Activated CD4-positive, alpha-beta memory T cell treated with anti-CD3 and anti-CD28 coated beads, Interleukin-2, amount 10 ng/mL, durations not matched to agents 7 days and 5 days (primary cell): Measurements from ENCODE around the gene ASPDH. TPM values are rescaled to one million over a fixed set of nuclear protein-coding genes. Genes with fewer than 3 reads are reported as not detected.
"Not testable (repeated sequence)": the region's sequence is repeated elsewhere in the genome, so short reads cannot be mapped to it uniquely, and the experiment has no call there.

ENCODE experiments used
- CTCF ChIA-PET: fragments of 350-600 bp; sonication (Branson Sonifier 250); formaldehyde crosslinking; loops from one replicate; lab custom pipeline; 2021; ENCODE audit warnings: antibody characterized with exemption, inconsistent platforms; lab: Charles Lee
- POLR2A ChIA-PET: fragments of 350-600 bp; sonication (Branson Sonifier 250); formaldehyde crosslinking; loops from one replicate; lab custom pipeline; 2021; ENCODE audit warnings: antibody characterized with exemption; lab: Charles Lee
- DNase-seq: peaks from one replicate; pipeline ENCODE4 v3.0.0-alpha.2; 2020
- H3K27ac Mint-ChIP-seq: one replicate; pipeline ENCODE4 v1.8.0; 2021; ENCODE audit warnings: mild to moderate bottlenecking, mixed read lengths
- H3K27me3 Mint-ChIP-seq: one replicate; pipeline ENCODE4 v1.8.0; 2021; ENCODE audit warnings: mixed read lengths
- H3K36me3 Mint-ChIP-seq: one replicate; pipeline ENCODE4 v1.8.0; 2021; ENCODE audit warnings: low read depth, mixed read lengths
- H3K4me1 Mint-ChIP-seq: one replicate; pipeline ENCODE4 v1.8.0; 2021; ENCODE audit warnings: mixed read lengths
- H3K4me3 Mint-ChIP-seq: one replicate; pipeline ENCODE4 v1.8.0; 2021; ENCODE audit warnings: mild to moderate bottlenecking, mixed read lengths
- H3K9me3 Mint-ChIP-seq: one replicate; pipeline ENCODE4 v1.8.0; 2021; ENCODE audit warnings: mixed read lengths
- total RNA-seq, 2 experiments: library from RNA; stranded (reverse); gene quantifications; one replicate each; pipeline ENCODE4 v1.2.3, GENCODE V29; 2021

The ASPDH gene
- total RNA-seq, 2 experiments from 2014 or later: not detected

DNA sequence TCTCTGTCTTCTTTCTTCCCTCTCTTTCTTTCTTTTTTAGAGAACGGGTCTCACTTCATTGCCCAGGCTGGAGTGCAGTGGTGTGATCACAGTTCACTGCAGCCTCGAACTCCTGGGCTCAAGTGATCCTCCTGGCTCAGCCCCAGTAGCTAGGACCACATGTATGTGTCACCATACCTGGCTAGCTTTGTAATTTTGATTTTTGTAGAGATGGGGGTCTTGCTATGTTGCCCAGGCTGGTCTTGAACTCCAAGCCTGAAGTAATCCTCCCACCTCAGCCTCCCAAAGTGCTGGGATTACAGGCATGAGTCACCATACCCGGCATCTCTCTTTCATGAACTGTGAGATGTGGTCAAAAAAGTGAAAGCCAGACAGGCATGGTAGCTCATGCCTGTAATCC lies 40.4 kb downstream of the ASPDH start:
- peaks cover 19% of the 10 kb centered on the region for H3K4me1 Mint-ChIP-seq
- H3K27ac Mint-ChIP-seq: not testable (repeated sequence)

DNA sequence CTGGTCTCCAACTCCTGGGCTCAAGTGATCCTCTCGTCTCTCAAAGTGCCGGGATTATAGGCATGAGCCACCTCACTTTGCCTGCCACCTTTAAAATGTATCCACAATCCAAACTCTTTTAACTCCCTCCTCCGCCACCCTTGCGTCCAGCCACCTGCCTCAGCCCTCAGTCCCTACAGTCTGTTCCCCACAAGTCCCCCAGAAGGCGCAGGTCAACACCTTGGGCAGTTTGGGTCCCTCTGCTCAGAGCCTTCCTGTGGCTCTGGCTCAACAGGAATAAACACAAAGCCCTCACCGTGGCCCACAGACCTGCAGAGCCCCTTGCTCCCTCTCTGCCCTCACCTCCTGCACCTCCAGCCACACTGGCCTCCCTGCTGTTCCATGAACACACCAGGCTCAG lies 44.9 kb downstream of the ASPDH start:
- POLR2A ChIA-PET: no interaction called here
- Mint-ChIP-seq H3K27ac (no peak overlapping the region), H3K36me3 (no peaks in the 10 kb centered on the region), H3K9me3 (no peaks in the 10 kb centered on the region), H3K4me1 (no peaks in the 10 kb centered on the region), H3K4me3 (no peak overlapping the region), H3K27me3 (no peaks in the 10 kb centered on the region)
- DNase-seq: no peak
- CTCF ChIA-PET: interaction anchor here (0.6 kb wide), 1 partner anchor 1188 kb away, joined by 3 read pairs; no protein-coding TSS in a partner anchor

More for the DNA sequence above, 40.4 kb downstream of the ASPDH start:
- ChIA-PET CTCF (interaction anchor here (0.6 to 2.1 kb wide), 4 partner anchors 12 to 104 kb away, joined by 3 to 8 read pairs (median 4); no protein-coding TSS in a partner anchor), POLR2A (interaction anchor here (0.8 kb wide), 1 partner anchor 12 kb away, joined by 3 read pairs; no protein-coding TSS in a partner anchor)
- H3K9me3 Mint-ChIP-seq, H3K27me3 Mint-ChIP-seq, H3K4me3 Mint-ChIP-seq, DNase-seq: not testable (repeated sequence)
- H3K36me3 Mint-ChIP-seq: peaks cover 13% of the 10 kb centered on the region

DNA sequence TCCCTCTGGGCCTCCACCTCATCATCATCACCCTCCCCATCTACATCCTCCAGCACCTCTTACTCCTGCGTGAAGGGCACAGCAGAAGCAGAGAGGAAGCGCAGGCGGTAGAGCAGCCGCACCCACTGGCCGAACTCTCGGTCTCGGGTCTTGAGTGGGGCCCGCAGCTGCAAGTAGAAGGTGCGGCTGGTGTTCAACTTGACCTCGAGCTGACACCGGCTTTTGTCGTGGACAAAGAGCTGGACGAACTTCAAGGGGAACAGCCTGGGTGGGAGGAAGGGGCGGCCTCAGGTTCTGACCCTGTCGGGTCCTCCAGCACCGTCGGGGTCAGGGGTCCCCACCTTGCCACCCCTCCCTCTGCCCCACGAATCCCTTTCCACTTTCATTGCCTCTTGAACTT lies 46.1 kb downstream of the ASPDH start:
- Mint-ChIP-seq H3K27me3 (peaks cover 3% of the 10 kb centered on the region), H3K4me1 (no peaks in the 10 kb centered on the region), H3K9me3 (no peaks in the 10 kb centered on the region), H3K36me3 (no peaks in the 10 kb centered on the region), H3K27ac (no peak overlapping the region), H3K4me3 (no peak overlapping the region)
- CTCF ChIA-PET: no interaction called here
- POLR2A ChIA-PET: no interaction called here
- DNase-seq: no peak

DNA sequence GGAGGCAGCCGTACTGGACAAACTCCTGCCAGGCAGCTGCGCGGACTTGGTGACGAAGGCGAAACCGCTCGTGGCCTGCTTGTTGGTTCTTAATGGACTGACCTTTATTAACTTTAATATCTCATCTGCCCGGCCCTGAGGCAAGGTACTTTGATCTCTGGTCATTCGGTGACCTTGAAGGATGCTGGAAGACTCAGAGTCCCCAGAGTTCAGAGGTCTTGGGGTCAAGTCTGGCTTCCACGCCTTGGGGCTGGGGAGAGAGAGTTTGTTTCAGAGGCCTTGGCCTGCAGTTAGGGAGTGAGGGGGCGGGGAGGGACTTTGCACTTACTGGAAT lies 47.0 kb downstream of the ASPDH start:
- no peak overlapping the region for H3K27ac Mint-ChIP-seq
- CTCF ChIA-PET: no interaction called here

DNA sequence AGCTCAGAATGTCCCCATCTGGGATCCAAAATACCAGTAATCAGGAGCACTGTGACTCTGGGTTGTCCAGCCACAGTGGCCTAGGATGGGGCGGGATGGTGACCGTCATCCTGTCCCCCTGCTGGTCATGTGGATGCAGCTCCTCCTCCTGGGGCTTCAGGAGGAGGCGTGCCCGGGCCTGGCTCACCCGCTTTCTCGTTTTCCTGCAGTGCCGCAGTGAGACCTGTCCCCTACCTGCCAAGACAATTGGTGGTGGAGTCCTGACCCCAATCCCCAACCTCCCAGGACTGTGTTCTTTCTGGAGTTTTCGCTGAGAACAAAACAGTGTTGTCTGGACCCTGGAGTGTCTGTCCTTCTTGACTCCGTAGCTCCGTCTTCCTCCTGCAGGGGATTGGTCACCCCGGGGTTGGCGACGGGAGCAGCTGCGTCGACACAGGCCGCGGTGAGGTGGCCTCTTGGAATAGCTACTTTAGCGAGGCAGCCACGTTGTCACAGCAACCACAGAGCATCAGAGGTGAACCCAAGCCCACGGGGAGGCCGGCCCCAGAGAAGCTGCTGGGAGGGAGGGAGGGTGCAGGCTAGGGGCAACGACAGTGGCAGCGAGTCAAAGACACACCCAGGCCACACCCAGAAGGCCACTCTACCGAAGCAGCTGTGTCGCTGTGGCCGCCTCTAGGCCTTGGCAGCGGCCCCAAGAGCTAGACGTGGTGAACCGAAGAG lies 47.6 kb downstream of the ASPDH start:
- H3K4me3 Mint-ChIP-seq: no peak overlapping the region
- no peaks in the 10 kb centered on the region for H3K9me3 Mint-ChIP-seq
- ChIA-PET POLR2A (interaction anchor here (1.6 kb wide), 1 partner anchor 82 kb away, joined by 3 read pairs; the partner anchor contains the start of gene POLD1), CTCF (no interaction called here)
- no peak for DNase-seq
- no peaks in the 10 kb centered on the region for H3K36me3 Mint-ChIP-seq
- H3K4me1 Mint-ChIP-seq: peaks cover 4% of the 10 kb centered on the region
- peaks cover 3% of the 10 kb centered on the region for H3K27me3 Mint-ChIP-seq
- H3K27ac Mint-ChIP-seq: no peak overlapping the region

More for the DNA sequence above, 47.0 kb downstream of the ASPDH start:
- Mint-ChIP-seq H3K27me3 (peaks cover 3% of the 10 kb centered on the region), H3K36me3 (no peaks in the 10 kb centered on the region), H3K4me1 (no peaks in the 10 kb centered on the region), H3K9me3 (no peaks in the 10 kb centered on the region), H3K4me3 (no peak overlapping the region)
- DNase-seq: no peak
- POLR2A ChIA-PET: interaction anchor here (1.6 kb wide), 1 partner anchor 83 kb away, joined by 3 read pairs; the partner anchor contains the start of gene POLD1

DNA sequence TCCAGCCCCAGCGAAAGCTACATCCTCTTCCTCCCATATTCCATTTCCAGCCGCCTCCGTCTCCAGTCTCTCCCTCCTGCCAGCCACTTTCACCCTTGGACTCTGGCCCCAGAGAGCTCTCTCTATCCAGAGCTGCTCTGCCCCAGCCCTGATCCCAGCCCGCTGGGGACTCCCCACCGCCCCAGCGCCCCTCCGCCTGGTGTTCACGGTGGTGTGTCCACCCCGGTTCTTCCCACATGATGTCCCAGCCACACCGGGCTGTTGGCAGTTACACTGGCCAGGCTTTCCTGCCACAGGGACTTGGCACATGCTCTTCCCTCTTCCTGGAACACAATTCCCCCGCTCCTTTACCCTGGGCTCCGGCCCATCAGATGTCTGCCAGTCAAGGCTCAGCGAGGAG lies 48.7 kb downstream of the ASPDH start:
- CTCF ChIA-PET: no interaction called here

DNA sequence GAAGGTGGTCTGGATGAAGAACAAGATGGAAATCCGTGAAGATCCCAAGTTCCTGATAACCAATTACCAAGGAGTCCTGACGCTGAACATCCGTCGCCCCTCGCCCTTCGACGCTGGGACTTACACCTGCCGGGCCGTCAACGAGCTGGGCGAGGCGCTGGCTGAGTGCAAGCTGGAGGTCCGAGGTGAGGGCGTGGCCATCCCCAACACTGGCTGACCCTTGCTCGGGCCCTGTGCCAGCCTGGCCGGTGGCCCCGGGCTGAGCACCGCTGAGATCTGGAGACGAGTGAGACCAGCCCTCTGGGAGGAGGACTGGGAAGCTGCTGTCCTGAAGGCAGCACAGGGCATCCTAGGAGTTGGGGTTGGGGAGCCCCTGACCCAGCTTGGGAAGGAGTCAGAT lies 49.4 kb downstream of the ASPDH start:
- H3K9me3 Mint-ChIP-seq: no peaks in the 10 kb centered on the region
- H3K4me1 Mint-ChIP-seq: peaks cover 16% of the 10 kb centered on the region
- H3K4me3 Mint-ChIP-seq: no peak overlapping the region
- ChIA-PET CTCF (interaction anchor here (0.6 kb wide), 1 partner anchor 133 kb away, joined by 3 read pairs; no protein-coding TSS in a partner anchor), POLR2A (no interaction called here)
- H3K27ac Mint-ChIP-seq: no peak overlapping the region
- no peaks in the 10 kb centered on the region for H3K36me3 Mint-ChIP-seq
- peaks cover 3% of the 10 kb centered on the region for H3K27me3 Mint-ChIP-seq
- DNase-seq: no peak

More for the DNA sequence above, 48.7 kb downstream of the ASPDH start:
- no peak for DNase-seq
- H3K9me3 Mint-ChIP-seq: no peaks in the 10 kb centered on the region
- H3K4me1 Mint-ChIP-seq: peaks cover 12% of the 10 kb centered on the region
- POLR2A ChIA-PET: interaction anchor here (1.6 kb wide), 1 partner anchor 81 kb away, joined by 3 read pairs; the partner anchor contains the start of gene POLD1
- H3K27ac Mint-ChIP-seq: no peak overlapping the region
- H3K4me3 Mint-ChIP-seq: no peak overlapping the region
- no peaks in the 10 kb centered on the region for H3K36me3 Mint-ChIP-seq
- peaks cover 3% of the 10 kb centered on the region for H3K27me3 Mint-ChIP-seq

DNA sequence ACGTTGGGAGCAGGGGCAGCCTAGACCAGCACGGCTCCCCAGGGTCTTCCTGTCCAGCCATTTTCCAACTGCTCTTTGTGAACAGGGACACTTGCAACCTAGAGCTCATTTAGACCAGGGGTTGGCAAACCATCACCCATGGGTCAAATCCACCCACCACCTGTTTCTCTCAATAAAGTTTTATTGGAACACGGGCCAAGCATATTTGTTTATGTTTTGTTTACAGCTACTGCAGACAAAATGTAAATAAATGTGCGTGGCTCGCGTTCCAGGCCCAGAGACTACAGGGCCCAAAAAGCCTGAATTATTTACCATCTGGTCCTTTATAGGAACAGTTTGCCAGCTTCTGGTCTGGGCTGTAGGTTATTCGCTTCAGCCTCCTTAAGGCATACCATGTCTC lies 50.7 kb downstream of the ASPDH start:
- H3K4me1 Mint-ChIP-seq: peaks cover 16% of the 10 kb centered on the region
- no peak overlapping the region for H3K27ac Mint-ChIP-seq
- H3K4me3 Mint-ChIP-seq: no peak overlapping the region
- peaks cover 8% of the 10 kb centered on the region for H3K27me3 Mint-ChIP-seq
- CTCF ChIA-PET: interaction anchor here (0.7 to 2.1 kb wide), 3 partner anchors 95 to 228 kb away, joined by 3 to 7 read pairs (median 4); no protein-coding TSS in a partner anchor
- H3K9me3 Mint-ChIP-seq: no peaks in the 10 kb centered on the region
- no peaks in the 10 kb centered on the region for H3K36me3 Mint-ChIP-seq
- POLR2A ChIA-PET: interaction anchor here (0.9 kb wide), 1 partner anchor 20 kb away, joined by 3 read pairs; no protein-coding TSS in a partner anchor
- DNase-seq: no peak

Other genes with a start within 250 kb of the ASPDH start
- gene KCNC3, start 184.5 kb downstream of the ASPDH start, total RNA-seq: 1 to 10 TPM; 4.2 to 4.3 TPM
- gene NAPSA, start 148.3 kb downstream of the ASPDH start, total RNA-seq: 1 to 10 TPM; 3.2 to 3.9 TPM
- gene NR1H2, start 137.5 kb downstream of the ASPDH start, total RNA-seq: 10 to 100 TPM; 79.7 to 86.2 TPM
- gene POLD1, start 129.6 kb downstream of the ASPDH start, total RNA-seq: 100 to 1,000 TPM; 117 to 119 TPM
- under 1 TPM in 1 of 2 experiments, not detected in 1; 0.18 TPM for gene SPIB, start 95.0 kb downstream of the ASPDH start, total RNA-seq
- gene MYBPC2, start 81.0 kb downstream of the ASPDH start, total RNA-seq: under 1 TPM; 0.28 to 0.33 TPM
- 10 to 100 TPM; 56.3 to 57.2 TPM for gene EMC10, start 37.4 kb downstream of the ASPDH start, total RNA-seq
- gene GARIN5A, start 37.1 kb downstream of the ASPDH start, total RNA-seq: under 1 TPM in 1 of 2 experiments, not detected in 1; 0.33 TPM
- 10 to 100 TPM; 44.7 to 51.4 TPM for gene JOSD2, start 2.7 kb downstream of the ASPDH start, total RNA-seq
- not detected for gene LRRC4B, start 54.5 kb upstream of the ASPDH start, total RNA-seq
- not detected for gene SYT3, start 126.0 kb upstream of the ASPDH start, total RNA-seq
- gene C19orf81, start 135.5 kb upstream of the ASPDH start, total RNA-seq: not detected
- not detected for gene SHANK1, start 205.9 kb upstream of the ASPDH start, total RNA-seq
- under 1 TPM; 0.43 to 0.65 TPM for gene CLEC11A, start 209.5 kb upstream of the ASPDH start, total RNA-seq